ENCODE measurements around the gene GUCY1A2. TPM values are rescaled to one million over a fixed set of nuclear protein-coding genes. Genes with fewer than 3 reads are reported as not detected.

GUCY1A2 gene
- total and polyA plus RNA-seq, 2 donors from 2014 or later: 0.75 to 16.1 TPM

DNA sequence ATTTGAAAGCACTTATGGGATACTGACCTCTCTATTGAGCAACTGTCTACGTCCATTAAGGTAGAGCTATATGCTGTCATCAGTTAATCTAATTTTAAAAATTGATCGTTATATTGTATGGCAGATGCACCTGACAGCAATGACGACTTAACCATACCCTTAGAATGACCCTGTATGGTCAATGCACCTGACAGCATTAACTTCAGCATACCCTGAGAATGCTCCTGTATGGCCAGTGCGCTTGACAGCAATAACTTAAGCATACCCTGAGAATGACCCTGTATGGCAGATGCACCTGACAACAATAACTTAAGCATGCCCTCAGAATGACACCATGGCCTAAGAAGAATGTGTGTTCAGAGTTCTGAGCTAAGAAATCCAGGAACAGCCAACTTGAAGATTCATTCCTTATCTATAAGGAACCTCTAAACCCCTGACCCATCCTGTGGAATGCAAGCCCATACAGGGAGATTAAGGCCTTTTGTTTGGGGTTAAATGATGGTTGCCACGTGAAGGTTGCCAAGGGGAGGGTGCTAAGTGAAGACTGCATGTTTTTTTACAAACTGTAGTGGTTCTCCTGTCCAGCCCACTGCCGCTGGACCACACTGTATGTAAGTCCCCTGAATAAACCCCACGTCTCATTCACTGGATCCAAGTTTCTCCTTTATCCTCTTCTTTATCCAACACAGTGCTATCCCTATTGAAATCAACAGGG lies 138.3 kb downstream of the GUCY1A2 start:
- TF ChIP-seq, protein P1, sequence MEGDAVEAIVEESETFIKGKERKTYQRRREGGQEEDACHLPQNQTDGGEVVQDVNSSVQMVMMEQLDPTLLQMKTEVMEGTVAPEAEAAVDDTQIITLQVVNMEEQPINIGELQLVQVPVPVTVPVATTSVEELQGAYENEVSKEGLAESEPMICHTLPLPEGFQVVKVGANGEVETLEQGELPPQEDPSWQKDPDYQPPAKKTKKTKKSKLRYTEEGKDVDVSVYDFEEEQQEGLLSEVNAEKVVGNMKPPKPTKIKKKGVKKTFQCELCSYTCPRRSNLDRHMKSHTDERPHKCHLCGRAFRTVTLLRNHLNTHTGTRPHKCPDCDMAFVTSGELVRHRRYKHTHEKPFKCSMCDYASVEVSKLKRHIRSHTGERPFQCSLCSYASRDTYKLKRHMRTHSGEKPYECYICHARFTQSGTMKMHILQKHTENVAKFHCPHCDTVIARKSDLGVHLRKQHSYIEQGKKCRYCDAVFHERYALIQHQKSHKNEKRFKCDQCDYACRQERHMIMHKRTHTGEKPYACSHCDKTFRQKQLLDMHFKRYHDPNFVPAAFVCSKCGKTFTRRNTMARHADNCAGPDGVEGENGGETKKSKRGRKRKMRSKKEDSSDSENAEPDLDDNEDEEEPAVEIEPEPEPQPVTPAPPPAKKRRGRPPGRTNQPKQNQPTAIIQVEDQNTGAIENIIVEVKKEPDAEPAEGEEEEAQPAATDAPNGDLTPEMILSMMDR (IDR thresholded peaks at IDR 0.05; ENCODE audit: borderline replicate concordance, extremely low read depth, insufficient read depth): no peak
- intact Hi-C loops (cut with DNase I): no loop called here
- H3K4me3 ChIP-seq (ENCODE audit: low read length in 3 of 3): no peak overlapping the region
- H3K36me3 ChIP-seq (ENCODE audit: control insufficient read depth in 2 of 3, insufficient read depth in 3 of 3, low read length in 3 of 3): no peaks in the 10 kb centered on the region
- FAIRE-seq (no peak), DNase-seq (no peak)
- no peaks in the 10 kb centered on the region for H3K9me3 ChIP-seq (ENCODE audit: control insufficient read depth in 2 of 3, insufficient read depth in 1 of 3, low read length in 3 of 3)
- H3K27ac ChIP-seq (ENCODE audit: low read depth in 2 of 2, low read length in 2 of 2): no peak overlapping the region
- no peaks in the 10 kb centered on the region for H3K27me3 ChIP-seq (ENCODE audit: control insufficient read depth, insufficient read depth, low read length)
- H3K4me1 ChIP-seq (ENCODE audit: control insufficient read depth in 2 of 3, insufficient read depth in 2 of 3, low read depth in 1 of 3, low read length in 3 of 3): no peaks in the 10 kb centered on the region
- no peak overlapping the region for H3K9ac ChIP-seq (ENCODE audit: low read length in 3 of 3)

DNA sequence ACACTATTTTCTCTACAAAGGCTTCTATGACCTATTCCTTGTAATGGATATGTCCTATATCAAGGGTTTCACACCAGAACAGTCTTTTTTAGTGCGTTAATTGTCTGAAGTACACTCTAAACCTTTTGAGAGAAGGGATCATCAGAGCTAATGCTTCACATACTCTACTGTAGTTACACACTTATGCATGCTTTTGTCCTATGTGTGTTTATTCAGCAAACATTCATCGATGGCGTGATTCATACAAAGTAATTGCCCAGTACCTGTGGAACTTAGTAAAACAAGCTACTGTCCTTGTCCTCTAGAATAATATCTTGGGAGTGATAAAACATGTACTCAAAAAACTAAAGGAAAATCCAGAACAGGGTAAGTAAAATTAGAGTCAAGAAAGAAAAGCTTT lies 139.2 kb downstream of the GUCY1A2 start:
- Histone ChIP-seq H3K36me3 (ENCODE audit: control insufficient read depth in 2 of 3, insufficient read depth in 3 of 3, low read length in 3 of 3) (no peaks in the 10 kb centered on the region), H3K9ac (ENCODE audit: low read length in 3 of 3) (no peak overlapping the region), H3K27ac (ENCODE audit: low read depth in 2 of 2, low read length in 2 of 2) (no peak overlapping the region), H3K27me3 (ENCODE audit: control insufficient read depth, insufficient read depth, low read length) (no peaks in the 10 kb centered on the region), H3K4me1 (ENCODE audit: control insufficient read depth in 2 of 3, insufficient read depth in 2 of 3, low read depth in 1 of 3, low read length in 3 of 3) (no peaks in the 10 kb centered on the region), H3K4me3 (ENCODE audit: low read length in 3 of 3) (no peak overlapping the region), H3K9me3 (ENCODE audit: control insufficient read depth in 2 of 3, insufficient read depth in 1 of 3, low read length in 3 of 3) (no peaks in the 10 kb centered on the region)
- DNase-seq: no peak
- no peak for FAIRE-seq
- intact Hi-C loops (cut with DNase I): no loop called here
- TF ChIP-seq, protein P1 (IDR thresholded peaks at IDR 0.05; ENCODE audit: borderline replicate concordance, extremely low read depth, insufficient read depth): no peak

DNA sequence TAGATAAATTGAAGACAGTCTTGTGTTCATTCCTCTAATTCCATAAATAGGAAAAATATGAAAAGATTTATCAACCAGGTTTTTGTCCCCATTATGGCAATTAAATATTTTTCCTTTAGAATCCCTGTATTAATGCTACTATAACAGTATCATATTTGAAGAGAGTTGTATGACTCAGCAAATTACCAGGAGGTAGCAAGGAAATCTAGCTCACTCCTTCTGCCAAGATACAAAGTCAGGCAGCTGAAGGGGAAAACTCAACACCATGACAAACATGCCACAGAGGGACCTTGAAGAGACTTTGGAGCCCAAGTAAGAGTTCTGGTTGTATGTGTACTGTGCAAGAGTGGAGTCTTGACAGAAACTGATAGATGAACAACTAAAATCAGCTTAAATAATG lies 143.3 kb downstream of the GUCY1A2 start:
- H3K27me3 ChIP-seq (ENCODE audit: control insufficient read depth, insufficient read depth, low read length): no peaks in the 10 kb centered on the region
- no peak overlapping the region for H3K9ac ChIP-seq (ENCODE audit: low read length in 3 of 3)
- no peak overlapping the region for H3K4me3 ChIP-seq (ENCODE audit: low read length in 3 of 3)
- FAIRE-seq: no peak
- H3K27ac ChIP-seq (ENCODE audit: low read depth in 2 of 2, low read length in 2 of 2): no peak overlapping the region
- H3K9me3 ChIP-seq (ENCODE audit: control insufficient read depth in 2 of 3, insufficient read depth in 1 of 3, low read length in 3 of 3): no peaks in the 10 kb centered on the region
- TF ChIP-seq, protein P1 (IDR thresholded peaks at IDR 0.05; ENCODE audit: borderline replicate concordance, extremely low read depth, insufficient read depth): no peak
- H3K36me3 ChIP-seq (ENCODE audit: control insufficient read depth in 2 of 3, insufficient read depth in 3 of 3, low read length in 3 of 3): no peaks in the 10 kb centered on the region
- no peak for DNase-seq
- intact Hi-C loops (cut with DNase I): no loop called here
- no peaks in the 10 kb centered on the region for H3K4me1 ChIP-seq (ENCODE audit: control insufficient read depth in 2 of 3, insufficient read depth in 2 of 3, low read depth in 1 of 3, low read length in 3 of 3)

DNA sequence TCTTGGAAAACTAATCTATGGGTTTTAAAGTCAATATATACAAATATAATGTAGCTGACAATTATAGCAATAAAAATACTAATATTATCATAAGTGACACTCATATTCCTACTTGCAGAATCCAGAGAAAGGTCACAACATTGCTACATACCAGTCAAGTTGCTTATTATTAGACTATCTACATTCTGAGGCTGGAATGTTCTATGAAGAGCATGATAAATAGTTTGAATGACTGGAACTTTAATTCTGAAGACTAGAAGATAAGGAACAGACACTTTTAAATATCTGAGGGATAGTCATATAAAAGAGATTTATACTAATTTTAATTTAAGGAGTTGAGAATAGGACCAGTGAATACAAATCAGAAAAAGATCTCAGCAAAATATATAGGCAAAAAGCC lies 146.0 kb downstream of the GUCY1A2 start:
- Histone ChIP-seq H3K4me1 (ENCODE audit: control insufficient read depth in 2 of 3, insufficient read depth in 2 of 3, low read depth in 1 of 3, low read length in 3 of 3) (no peaks in the 10 kb centered on the region), H3K4me3 (ENCODE audit: low read length in 3 of 3) (no peak overlapping the region), H3K9ac (ENCODE audit: low read length in 3 of 3) (no peak overlapping the region), H3K27me3 (ENCODE audit: control insufficient read depth, insufficient read depth, low read length) (no peaks in the 10 kb centered on the region), H3K9me3 (ENCODE audit: control insufficient read depth in 2 of 3, insufficient read depth in 1 of 3, low read length in 3 of 3) (no peaks in the 10 kb centered on the region), H3K36me3 (ENCODE audit: control insufficient read depth in 2 of 3, insufficient read depth in 3 of 3, low read length in 3 of 3) (no peaks in the 10 kb centered on the region), H3K27ac (ENCODE audit: low read depth in 2 of 2, low read length in 2 of 2) (no peak overlapping the region)
- FAIRE-seq: no peak
- TF ChIP-seq, protein P1 (IDR thresholded peaks at IDR 0.05; ENCODE audit: borderline replicate concordance, extremely low read depth, insufficient read depth): no peak
- intact Hi-C loops (cut with DNase I): no loop called here
- DNase-seq: no peak
